WTC11 (cell line): ENCODE data around the gene KAZN. TPM values are rescaled to one million over a fixed set of nuclear protein-coding genes. Genes with fewer than 3 reads are reported as not detected.

Experiments
- KAT7 ChIP-seq: sonication (generic); formaldehyde crosslinking; IDR thresholded peaks from 2 replicates; pipeline ENCODE4 v1.8.1; 2023; ENCODE audit warnings: missing genetic modification reagents, mild to moderate bottlenecking, borderline replicate concordance
- NR2C2 ChIP-seq: sonication (generic); formaldehyde crosslinking; IDR thresholded peaks from 2 replicates; pipeline ENCODE4 v1.8.0; 2022; ENCODE audit warnings: mild to moderate bottlenecking, missing genetic modification reagents
- NR3C1 ChIP-seq: sonication (generic); formaldehyde crosslinking; conservative IDR thresholded peaks from 2 replicates; pipeline ENCODE4 v1.8.1; 2023; ENCODE audit warnings: low read depth, mild to moderate bottlenecking, missing genetic modification reagents
- SMAD4 ChIP-seq: sonication (generic); formaldehyde crosslinking; IDR thresholded peaks from 2 replicates; pipeline ENCODE4 v1.8.0; 2022; ENCODE audit warnings: mild to moderate bottlenecking, missing genetic modification reagents
- SP1 ChIP-seq: sonication (generic); formaldehyde crosslinking; conservative IDR thresholded peaks from 2 replicates; pipeline ENCODE4 v1.8.1; 2022; ENCODE audit warnings: missing genetic modification reagents
- ZNF232 ChIP-seq: sonication (generic); formaldehyde crosslinking; IDR thresholded peaks from 2 replicates; pipeline ENCODE4 v1.8.0; 2022; ENCODE audit warnings: mild to moderate bottlenecking, missing genetic modification reagents
- ZNF416 ChIP-seq: fragments of 250-450 bp; sonication (Bioruptor Pico); IDR thresholded peaks from 2 replicates; pipeline ENCODE4 v1.9.0; 2021; ENCODE audit warnings: mild to moderate bottlenecking, inconsistent platforms
- ZNF423 ChIP-seq: fragments of 250-450 bp; sonication (Bioruptor Pico); IDR thresholded peaks from 2 replicates; pipeline ENCODE4 v2.1.2; 2022; ENCODE audit warnings: mild to moderate bottlenecking, moderate library complexity
- ZNF671 ChIP-seq: fragments of 250-450 bp; sonication (Bioruptor Pico); IDR thresholded peaks from 2 replicates; pipeline ENCODE4 v1.8.0; 2021; ENCODE audit warnings: mild to moderate bottlenecking
- total RNA-seq: library from RNA; stranded (reverse); gene quantifications from 3 replicates; pipeline ENCODE4 v1.2.3, GENCODE V29; 2021
- TF ChIP-seq, protein P1 (sequence below): sonication (generic); formaldehyde crosslinking; IDR thresholded peaks from 2 replicates; pipeline ENCODE4 v1.8.1; 2022; ENCODE audit warnings: low read depth, missing genetic modification reagents, borderline replicate concordance
- TF ChIP-seq, protein P2 (sequence below): sonication (generic); formaldehyde crosslinking; IDR thresholded peaks from 2 replicates; pipeline ENCODE4 v1.8.1; 2023; ENCODE audit warnings: mild to moderate bottlenecking, moderate library complexity, missing genetic modification reagents
- TF ChIP-seq, protein P3 (sequence below): sonication (generic); formaldehyde crosslinking; IDR thresholded peaks from 2 replicates; pipeline ENCODE4 v1.8.0; 2023; ENCODE audit warnings: missing genetic modification reagents, mild to moderate bottlenecking, borderline replicate concordance
- TF ChIP-seq, protein P4 (sequence below): sonication (generic); formaldehyde crosslinking; IDR thresholded peaks from 2 replicates; pipeline ENCODE4 v1.8.0; 2023; ENCODE audit warnings: mild to moderate bottlenecking, missing genetic modification reagents
- TF ChIP-seq, protein P5 (sequence below): sonication (generic); formaldehyde crosslinking; IDR thresholded peaks from 2 replicates; pipeline ENCODE4 v1.8.1; 2023; ENCODE audit warnings: mild to moderate bottlenecking, missing genetic modification reagents
- TF ChIP-seq, protein P6 (sequence below): sonication (generic); formaldehyde crosslinking; IDR thresholded peaks from 2 replicates; pipeline ENCODE4 v1.8.1; 2022; ENCODE audit warnings: missing genetic modification reagents, borderline replicate concordance
- TF ChIP-seq, protein P7 (sequence below): sonication (generic); formaldehyde crosslinking; IDR thresholded peaks from 2 replicates; pipeline ENCODE4 v1.8.0; 2023; ENCODE audit warnings: missing genetic modification reagents

The KAZN gene
- total RNA-seq, 1 experiment from 2014 or later: 19.9 TPM

DNA sequence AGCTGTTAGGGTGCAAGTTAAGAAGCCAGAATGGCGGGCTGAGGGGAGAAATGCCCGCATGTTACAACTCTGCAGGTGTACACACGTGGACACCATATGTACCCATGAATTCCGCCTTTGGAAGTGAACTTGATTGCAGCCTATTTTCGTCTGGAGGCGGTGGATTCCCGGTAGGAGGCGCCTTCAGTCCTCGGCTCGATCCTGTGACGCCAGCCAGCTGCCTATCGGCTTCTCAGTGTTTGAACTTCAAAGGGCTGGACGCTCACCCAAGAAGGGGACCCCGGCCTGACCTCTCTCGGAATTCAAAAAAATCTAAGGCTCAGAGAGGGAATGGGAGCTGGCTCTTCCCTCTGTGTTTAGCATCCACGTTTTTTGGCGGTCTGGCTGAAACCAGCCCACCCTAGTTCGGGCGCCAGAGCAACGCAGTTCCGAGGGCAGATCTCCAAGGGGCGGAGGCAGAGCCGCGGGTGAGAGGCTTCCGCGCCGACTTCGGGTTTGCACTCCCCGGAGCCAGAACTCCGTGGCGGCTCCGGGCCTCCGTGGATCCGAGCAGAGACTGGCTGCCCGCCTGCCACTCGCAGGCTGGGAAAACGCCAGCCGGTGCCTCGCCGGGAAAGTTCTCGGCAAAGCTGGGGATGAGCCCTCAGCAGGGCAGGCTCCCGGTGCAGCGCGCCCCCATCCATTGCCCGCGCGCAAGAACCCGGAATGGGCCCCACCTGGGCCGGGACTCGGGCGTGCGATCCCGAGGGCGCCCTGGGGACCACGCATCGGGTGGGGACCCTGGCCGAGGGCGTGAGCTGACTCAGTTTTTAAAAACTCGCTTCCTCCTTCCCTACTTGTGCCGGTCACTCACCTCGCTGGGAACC, 554.1 kb downstream of the KAZN start (continued):
- TF ChIP-seq SMAD4 (CRISPR knock-in tag): no peak
- TF ChIP-seq, protein P1, sequence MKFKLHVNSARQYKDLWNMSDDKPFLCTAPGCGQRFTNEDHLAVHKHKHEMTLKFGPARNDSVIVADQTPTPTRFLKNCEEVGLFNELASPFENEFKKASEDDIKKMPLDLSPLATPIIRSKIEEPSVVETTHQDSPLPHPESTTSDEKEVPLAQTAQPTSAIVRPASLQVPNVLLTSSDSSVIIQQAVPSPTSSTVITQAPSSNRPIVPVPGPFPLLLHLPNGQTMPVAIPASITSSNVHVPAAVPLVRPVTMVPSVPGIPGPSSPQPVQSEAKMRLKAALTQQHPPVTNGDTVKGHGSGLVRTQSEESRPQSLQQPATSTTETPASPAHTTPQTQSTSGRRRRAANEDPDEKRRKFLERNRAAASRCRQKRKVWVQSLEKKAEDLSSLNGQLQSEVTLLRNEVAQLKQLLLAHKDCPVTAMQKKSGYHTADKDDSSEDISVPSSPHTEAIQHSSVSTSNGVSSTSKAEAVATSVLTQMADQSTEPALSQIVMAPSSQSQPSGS: no peak
- TF ChIP-seq, protein P2, sequence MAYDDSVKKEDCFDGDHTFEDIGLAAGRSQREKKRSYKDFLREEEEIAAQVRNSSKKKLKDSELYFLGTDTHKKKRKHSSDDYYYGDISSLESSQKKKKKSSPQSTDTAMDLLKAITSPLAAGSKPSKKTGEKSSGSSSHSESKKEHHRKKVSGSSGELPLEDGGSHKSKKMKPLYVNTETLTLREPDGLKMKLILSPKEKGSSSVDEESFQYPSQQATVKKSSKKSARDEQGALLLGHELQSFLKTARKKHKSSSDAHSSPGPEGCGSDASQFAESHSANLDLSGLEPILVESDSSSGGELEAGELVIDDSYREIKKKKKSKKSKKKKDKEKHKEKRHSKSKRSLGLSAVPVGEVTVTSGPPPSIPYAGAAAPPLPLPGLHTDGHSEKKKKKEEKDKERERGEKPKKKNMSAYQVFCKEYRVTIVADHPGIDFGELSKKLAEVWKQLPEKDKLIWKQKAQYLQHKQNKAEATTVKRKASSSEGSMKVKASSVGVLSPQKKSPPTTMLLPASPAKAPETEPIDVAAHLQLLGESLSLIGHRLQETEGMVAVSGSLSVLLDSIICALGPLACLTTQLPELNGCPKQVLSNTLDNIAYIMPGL (CRISPR knock-in tag): peak; percentile 88
- TF ChIP-seq, protein P3, sequence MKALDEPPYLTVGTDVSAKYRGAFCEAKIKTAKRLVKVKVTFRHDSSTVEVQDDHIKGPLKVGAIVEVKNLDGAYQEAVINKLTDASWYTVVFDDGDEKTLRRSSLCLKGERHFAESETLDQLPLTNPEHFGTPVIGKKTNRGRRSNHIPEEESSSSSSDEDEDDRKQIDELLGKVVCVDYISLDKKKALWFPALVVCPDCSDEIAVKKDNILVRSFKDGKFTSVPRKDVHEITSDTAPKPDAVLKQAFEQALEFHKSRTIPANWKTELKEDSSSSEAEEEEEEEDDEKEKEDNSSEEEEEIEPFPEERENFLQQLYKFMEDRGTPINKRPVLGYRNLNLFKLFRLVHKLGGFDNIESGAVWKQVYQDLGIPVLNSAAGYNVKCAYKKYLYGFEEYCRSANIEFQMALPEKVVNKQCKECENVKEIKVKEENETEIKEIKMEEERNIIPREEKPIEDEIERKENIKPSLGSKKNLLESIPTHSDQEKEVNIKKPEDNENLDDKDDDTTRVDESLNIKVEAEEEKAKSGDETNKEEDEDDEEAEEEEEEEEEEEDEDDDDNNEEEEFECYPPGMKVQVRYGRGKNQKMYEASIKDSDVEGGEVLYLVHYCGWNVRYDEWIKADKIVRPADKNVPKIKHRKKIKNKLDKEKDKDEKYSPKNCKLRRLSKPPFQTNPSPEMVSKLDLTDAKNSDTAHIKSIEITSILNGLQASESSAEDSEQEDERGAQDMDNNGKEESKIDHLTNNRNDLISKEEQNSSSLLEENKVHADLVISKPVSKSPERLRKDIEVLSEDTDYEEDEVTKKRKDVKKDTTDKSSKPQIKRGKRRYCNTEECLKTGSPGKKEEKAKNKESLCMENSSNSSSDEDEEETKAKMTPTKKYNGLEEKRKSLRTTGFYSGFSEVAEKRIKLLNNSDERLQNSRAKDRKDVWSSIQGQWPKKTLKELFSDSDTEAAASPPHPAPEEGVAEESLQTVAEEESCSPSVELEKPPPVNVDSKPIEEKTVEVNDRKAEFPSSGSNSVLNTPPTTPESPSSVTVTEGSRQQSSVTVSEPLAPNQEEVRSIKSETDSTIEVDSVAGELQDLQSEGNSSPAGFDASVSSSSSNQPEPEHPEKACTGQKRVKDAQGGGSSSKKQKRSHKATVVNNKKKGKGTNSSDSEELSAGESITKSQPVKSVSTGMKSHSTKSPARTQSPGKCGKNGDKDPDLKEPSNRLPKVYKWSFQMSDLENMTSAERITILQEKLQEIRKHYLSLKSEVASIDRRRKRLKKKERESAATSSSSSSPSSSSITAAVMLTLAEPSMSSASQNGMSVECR (CRISPR knock-in tag): no peak; the same call in 1 of the 2 replicates
- TF ChIP-seq, protein P4, sequence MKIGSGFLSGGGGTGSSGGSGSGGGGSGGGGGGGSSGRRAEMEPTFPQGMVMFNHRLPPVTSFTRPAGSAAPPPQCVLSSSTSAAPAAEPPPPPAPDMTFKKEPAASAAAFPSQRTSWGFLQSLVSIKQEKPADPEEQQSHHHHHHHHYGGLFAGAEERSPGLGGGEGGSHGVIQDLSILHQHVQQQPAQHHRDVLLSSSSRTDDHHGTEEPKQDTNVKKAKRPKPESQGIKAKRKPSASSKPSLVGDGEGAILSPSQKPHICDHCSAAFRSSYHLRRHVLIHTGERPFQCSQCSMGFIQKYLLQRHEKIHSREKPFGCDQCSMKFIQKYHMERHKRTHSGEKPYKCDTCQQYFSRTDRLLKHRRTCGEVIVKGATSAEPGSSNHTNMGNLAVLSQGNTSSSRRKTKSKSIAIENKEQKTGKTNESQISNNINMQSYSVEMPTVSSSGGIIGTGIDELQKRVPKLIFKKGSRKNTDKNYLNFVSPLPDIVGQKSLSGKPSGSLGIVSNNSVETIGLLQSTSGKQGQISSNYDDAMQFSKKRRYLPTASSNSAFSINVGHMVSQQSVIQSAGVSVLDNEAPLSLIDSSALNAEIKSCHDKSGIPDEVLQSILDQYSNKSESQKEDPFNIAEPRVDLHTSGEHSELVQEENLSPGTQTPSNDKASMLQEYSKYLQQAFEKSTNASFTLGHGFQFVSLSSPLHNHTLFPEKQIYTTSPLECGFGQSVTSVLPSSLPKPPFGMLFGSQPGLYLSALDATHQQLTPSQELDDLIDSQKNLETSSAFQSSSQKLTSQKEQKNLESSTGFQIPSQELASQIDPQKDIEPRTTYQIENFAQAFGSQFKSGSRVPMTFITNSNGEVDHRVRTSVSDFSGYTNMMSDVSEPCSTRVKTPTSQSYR (CRISPR knock-in tag): no peak
- TF ChIP-seq, protein P5, sequence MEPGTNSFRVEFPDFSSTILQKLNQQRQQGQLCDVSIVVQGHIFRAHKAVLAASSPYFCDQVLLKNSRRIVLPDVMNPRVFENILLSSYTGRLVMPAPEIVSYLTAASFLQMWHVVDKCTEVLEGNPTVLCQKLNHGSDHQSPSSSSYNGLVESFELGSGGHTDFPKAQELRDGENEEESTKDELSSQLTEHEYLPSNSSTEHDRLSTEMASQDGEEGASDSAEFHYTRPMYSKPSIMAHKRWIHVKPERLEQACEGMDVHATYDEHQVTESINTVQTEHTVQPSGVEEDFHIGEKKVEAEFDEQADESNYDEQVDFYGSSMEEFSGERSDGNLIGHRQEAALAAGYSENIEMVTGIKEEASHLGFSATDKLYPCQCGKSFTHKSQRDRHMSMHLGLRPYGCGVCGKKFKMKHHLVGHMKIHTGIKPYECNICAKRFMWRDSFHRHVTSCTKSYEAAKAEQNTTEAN: no peak
- no peak for TF ChIP-seq ZNF671 (CRISPR knock-in tag)
- no peak for TF ChIP-seq ZNF232 (CRISPR knock-in tag)
- no peak for TF ChIP-seq ZNF423 (CRISPR knock-in tag)
- TF ChIP-seq KAT7 (CRISPR knock-in tag): peak; percentile 90; the same call in 1 of the 2 replicates
- TF ChIP-seq, protein P6, sequence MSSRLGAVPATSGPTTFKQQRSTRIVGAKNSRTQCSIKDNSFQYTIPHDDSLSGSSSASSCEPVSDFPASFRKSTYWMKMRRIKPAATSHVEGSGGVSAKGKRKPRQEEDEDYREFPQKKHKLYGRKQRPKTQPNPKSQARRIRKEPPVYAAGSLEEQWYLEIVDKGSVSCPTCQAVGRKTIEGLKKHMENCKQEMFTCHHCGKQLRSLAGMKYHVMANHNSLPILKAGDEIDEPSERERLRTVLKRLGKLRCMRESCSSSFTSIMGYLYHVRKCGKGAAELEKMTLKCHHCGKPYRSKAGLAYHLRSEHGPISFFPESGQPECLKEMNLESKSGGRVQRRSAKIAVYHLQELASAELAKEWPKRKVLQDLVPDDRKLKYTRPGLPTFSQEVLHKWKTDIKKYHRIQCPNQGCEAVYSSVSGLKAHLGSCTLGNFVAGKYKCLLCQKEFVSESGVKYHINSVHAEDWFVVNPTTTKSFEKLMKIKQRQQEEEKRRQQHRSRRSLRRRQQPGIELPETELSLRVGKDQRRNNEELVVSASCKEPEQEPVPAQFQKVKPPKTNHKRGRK: no peak
- TF ChIP-seq, protein P7, sequence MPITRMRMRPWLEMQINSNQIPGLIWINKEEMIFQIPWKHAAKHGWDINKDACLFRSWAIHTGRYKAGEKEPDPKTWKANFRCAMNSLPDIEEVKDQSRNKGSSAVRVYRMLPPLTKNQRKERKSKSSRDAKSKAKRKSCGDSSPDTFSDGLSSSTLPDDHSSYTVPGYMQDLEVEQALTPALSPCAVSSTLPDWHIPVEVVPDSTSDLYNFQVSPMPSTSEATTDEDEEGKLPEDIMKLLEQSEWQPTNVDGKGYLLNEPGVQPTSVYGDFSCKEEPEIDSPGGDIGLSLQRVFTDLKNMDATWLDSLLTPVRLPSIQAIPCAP (CRISPR knock-in tag): no peak
- no peak for TF ChIP-seq ZNF416 (CRISPR knock-in tag)
- no peak for TF ChIP-seq NR3C1 (CRISPR knock-in tag)
- TF ChIP-seq SP1: peak; percentile 24
- TF ChIP-seq NR2C2: no peak
- TF ChIP-seq, all 79 proteins: peak for 7
